HepG2 (cell line): ENCODE results near the gene KPNB1. TPM values are rescaled to one million over a fixed set of nuclear protein-coding genes. Genes with fewer than 3 reads are reported as not detected.

Experiments used
- ATAC-seq: fragments of 200-7000 bp; cut with Tn5 transposase; 3 replicates; pipeline ENCODE4 v1.9.1; 2020; ENCODE audit warnings: mild to moderate bottlenecking, moderate library complexity
- BruUV-seq: library from RNA; stranded (reverse); fragments of 400-500 nt; replicated peaks from 2 replicates; lab custom pipeline; 2021; lab: Mats Ljungman, UMichigan
- CTCF ChIA-PET: fragments of 300-600 bp; formaldehyde crosslinking; extraction: SDS; loops from one replicate; lab custom pipeline; 2021; ENCODE audit warnings: low total read pairs, inconsistent platforms, low intra/inter-chr PET ratio; lab: Yijun Ruan, JAX
- POLR2A ChIA-PET: fragments of 350-600 bp; sonication (Branson Sonifier 250); formaldehyde crosslinking; loops from one replicate; lab custom pipeline; 2020; ENCODE audit warnings: antibody characterized with exemption, inconsistent platforms; lab: Yijun Ruan, JAX
- DNase-seq: peaks from one replicate; pipeline ENCODE4 v3.0.0-alpha.2; 2015; ENCODE audit warnings: low spot score
- FAIRE-seq: peaks from 3 replicates; lab custom pipeline; 2011; peaks lifted over from hg19 to GRCh38; lab: Jason Lieb, UNC
- H2AFZ ChIP-seq: one replicate; pipeline ENCODE4 v1.6.1; 2011; ENCODE audit warnings: low read length, inconsistent platforms
- H3K27ac ChIP-seq: fragments of 300-600 bp; 3 replicates; pipeline ENCODE4 v1.8.0; 2011; ENCODE audit warnings: mixed run types, mild to moderate bottlenecking, mixed read lengths, low read length, inconsistent platforms; ENCODE audit not compliant: insufficient read depth; ENCODE audit errors: extremely low read length
- H3K27me3 ChIP-seq, 2 experiments: fragments of 200-600 bp in 1 of 2; 2 replicates in 1 of 2; 3 replicates in 1 of 2; pipeline versions ENCODE4 v1.6.0 to v1.8.0; 2011; ENCODE audit warnings: low read length in 2 of 2, mild to moderate bottlenecking in 2 of 2, moderate library complexity in 2 of 2, inconsistent platforms in 1 of 2; ENCODE audit not compliant: insufficient read depth in 2 of 2, control insufficient read depth in 1 of 2
- H3K36me3 ChIP-seq, 2 experiments: fragments of 200-600 bp in 1 of 2; replicated peaks in 1 of 2; 2 replicates in 1 of 2; 3 replicates in 1 of 2; pipeline versions ENCODE4 v1.5.1 to v1.8.0; 2011; ENCODE audit warnings: low read length in 2 of 2, inconsistent platforms in 1 of 2; ENCODE audit not compliant: insufficient read depth in 2 of 2, control insufficient read depth in 1 of 2
- H3K4me1 ChIP-seq: 2 replicates; pipeline ENCODE4 v1.5.1; 2012; ENCODE audit warnings: low read length, inconsistent platforms; ENCODE audit not compliant: insufficient read depth
- H3K4me2 ChIP-seq: 2 replicates; pipeline ENCODE4 v1.6.0; 2011; ENCODE audit warnings: low read depth, low read length, inconsistent platforms
- H3K4me3 ChIP-seq, 3 experiments: fragments of 200-600 bp in 1 of 3; sonication (generic), shearing (Covaris generic) in 1 of 3; replicated peaks in 1 of 3; 2 replicates each; pipeline ENCODE4 v1.5.1; 2011 to 2016; ENCODE audit warnings: low read length in 3 of 3, inconsistent platforms in 2 of 3, low read depth in 2 of 3, mild to moderate bottlenecking in 2 of 3, control low read depth in 1 of 3, mixed read lengths in 1 of 3; ENCODE audit not compliant: insufficient read depth in 1 of 3
- H3K79me2 ChIP-seq: one replicate; pipeline ENCODE4 v1.6.1; 2011; ENCODE audit warnings: low read length, inconsistent platforms; ENCODE audit not compliant: insufficient read depth
- H3K9ac ChIP-seq: 2 replicates; pipeline ENCODE4 v1.6.0; 2011; ENCODE audit warnings: mild to moderate bottlenecking, low read depth, low read length, inconsistent platforms; ENCODE audit not compliant: insufficient read depth
- H3K9me3 ChIP-seq: 2 replicates; pipeline ENCODE4 v1.5.1; 2012; ENCODE audit warnings: mild to moderate bottlenecking, low read length
- H4K20me1 ChIP-seq: 2 replicates; pipeline ENCODE4 v1.6.0; 2011; ENCODE audit warnings: inconsistent platforms, mild to moderate bottlenecking, low read length, moderate library complexity; ENCODE audit not compliant: insufficient read depth
- BATF2 ChIP-seq: sonication (generic); formaldehyde crosslinking; IDR thresholded peaks from 2 replicates; pipeline ENCODE4 v1.8.0; 2022; ENCODE audit warnings: mild to moderate bottlenecking, missing genetic modification reagents, moderate library complexity
- FOXC1 ChIP-seq: sonication (generic); formaldehyde crosslinking; IDR thresholded peaks from 2 replicates; pipeline ENCODE4 v1.8.0; 2022; ENCODE audit warnings: mild to moderate bottlenecking, missing genetic modification reagents, borderline replicate concordance
- HIVEP1 ChIP-seq: sonication (generic); formaldehyde crosslinking; IDR thresholded peaks from 2 replicates; pipeline ENCODE4 v1.4.0; 2020; ENCODE audit warnings: mild to moderate bottlenecking, missing genetic modification reagents
- KLF11 ChIP-seq: IDR thresholded peaks from 2 replicates; pipeline ENCODE4 v1.6.1; 2016; ENCODE audit warnings: missing compliant biosample characterization
- KLF9 ChIP-seq: IDR thresholded peaks from 2 replicates; pipeline ENCODE4 v1.6.1; 2016; ENCODE audit warnings: low read depth
- PHF20 ChIP-seq: sonication (generic); formaldehyde crosslinking; IDR thresholded peaks from 2 replicates; pipeline ENCODE4 v1.5.0; 2020; ENCODE audit warnings: mild to moderate bottlenecking, missing genetic modification reagents
- SATB2 ChIP-seq: sonication (generic); formaldehyde crosslinking; IDR thresholded peaks from 2 replicates; pipeline ENCODE4 v1.5.0; 2020; ENCODE audit warnings: missing genetic modification reagents
- TEAD3 ChIP-seq: optimal IDR thresholded peaks from 2 replicates; pipeline ENCODE3; 2016; ENCODE audit warnings: borderline replicate concordance
- TFAP4 ChIP-seq: sonication (generic); IDR thresholded peaks from 2 replicates; pipeline ENCODE4 v1.6.1; 2016; ENCODE audit warnings: low read depth, borderline replicate concordance
- ZKSCAN1 ChIP-seq: fragments of 150-350 bp; IDR thresholded peaks from 2 replicates; pipeline ENCODE4 v1.6.1; 2014; ENCODE audit warnings: low read length
- ZKSCAN8 ChIP-seq: IDR thresholded peaks from 2 replicates; pipeline ENCODE4 v1.6.1; 2016; ENCODE audit warnings: borderline replicate concordance, missing genetic modification reagents, missing compliant biosample characterization
- ZNF274 ChIP-seq: sonication (generic); formaldehyde crosslinking; IDR thresholded peaks from 2 replicates; pipeline ENCODE4 v1.5.1; 2020; ENCODE audit warnings: mild to moderate bottlenecking, missing genetic modification reagents
- ZNF431 ChIP-seq: sonication (generic); formaldehyde crosslinking; IDR thresholded peaks from 2 replicates; pipeline ENCODE4 v1.9.0; 2022; ENCODE audit warnings: missing genetic modification reagents, low read depth, mild to moderate bottlenecking, borderline replicate concordance
- ZNF589 ChIP-seq: sonication (generic); formaldehyde crosslinking; conservative IDR thresholded peaks from 2 replicates; pipeline ENCODE4 v1.8.0; 2022; ENCODE audit warnings: mild to moderate bottlenecking, moderate library complexity, missing genetic modification reagents
- ZNF616 ChIP-seq: sonication (generic); formaldehyde crosslinking; IDR thresholded peaks from 2 replicates; pipeline ENCODE4 v1.5.0; 2020; ENCODE audit warnings: low read depth, mild to moderate bottlenecking, missing genetic modification reagents
- ZNF639 ChIP-seq: conservative IDR thresholded peaks from 2 replicates; pipeline ENCODE4 v1.6.1; 2018; ENCODE audit warnings: missing genetic modification reagents
- ZNF660 ChIP-seq: sonication (generic); formaldehyde crosslinking; IDR thresholded peaks from 2 replicates; pipeline ENCODE4 v1.5.1; 2020; ENCODE audit warnings: mild to moderate bottlenecking, low read depth, missing genetic modification reagents, borderline replicate concordance
- ZNF674 ChIP-seq: sonication (generic); formaldehyde crosslinking; IDR thresholded peaks from 2 replicates; pipeline ENCODE4 v1.5.0; 2020; ENCODE audit warnings: low read depth, mild to moderate bottlenecking, missing genetic modification reagents
- WGBS: methylation state at CpG from one replicate; pipeline ENCODE4 v1.1.6; 2017; ENCODE audit warnings: low lambda C conversion rate; 5-methylcytosine and 5-hydroxymethylcytosine counted together
- in situ Hi-C: cut with HindIII; loops from 2 replicates; pipeline ENCODE4 v1.10.0; 2017; ENCODE audit warnings: low pct_unique_long_range_greater_than_20kb; ENCODE audit not compliant: extremely low pct_ligation_motif_present
- intact Hi-C: fragments of 100-400 bp; cut with micrococcal nuclease; formaldehyde crosslinking; loops from one replicate; pipeline ENCODE4 v1.10.0; 2022; ENCODE audit not compliant: unreplicated experiment
- polyA plus RNA-seq, 8 experiments: library from polyadenylated mRNA; depleted of rRNA in 3 of 8; stranded (reverse) in 7 of 8; unstranded in 1 of 8; fragments of >200 nt; fragmentation: Illumina TruSeq in 4 of 8; extraction: Trizol in 4 of 8; gene quantifications; 2 replicates each; pipeline versions ENCODE4 v1.2.1 to v1.2.3, GENCODE V29; 2011 to 2016; ENCODE audit warnings: low read depth in 4 of 8, missing spikeins in 1 of 8, mixed read lengths in 1 of 8; ENCODE audit not compliant: insufficient read depth in 1 of 8
- total RNA-seq, 5 experiments: library from RNA; depleted of rRNA; stranded (reverse); fragments of >200 nt; fragmentation: Illumina TruSeq; extraction: Trizol; gene quantifications; 2 replicates each; pipeline ENCODE4 v1.2.3, GENCODE V29; 2016; ENCODE audit warnings: low read depth in 1 of 5

The KPNB1 gene
- total and polyA plus RNA-seq, 2 of the 13 experiments (the other 11 are each of a cell fraction or from before 2014, with no cell fraction given) = 164 to 424 TPM

- no peak overlapping the region for H3K4me3 ChIP-seq
- intact Hi-C loops = loop anchor here (2.0 kb wide), 1 partner anchor 47 kb away; no protein-coding TSS in a partner anchor
- TF ChIP-seq HIVEP1 (CRISPR knock-in tag) (no peak), PHF20 (CRISPR knock-in tag) (no peak), TEAD3 (no peak), ZNF639 (CRISPR knock-in tag) (no peak), ZNF589 (no peak), KLF11 (CRISPR knock-in tag) (no peak), ZNF431 (no peak), ZNF616 (CRISPR knock-in tag) (no peak), KLF9 (no peak), ZKSCAN8 (no peak), ZNF274 (CRISPR knock-in tag) (no peak), ZKSCAN1 (no peak), BATF2 (CRISPR knock-in tag) (no peak), SATB2 (CRISPR knock-in tag) (no peak), ZNF660 (CRISPR knock-in tag) (no peak), ZNF674 (CRISPR knock-in tag) (no peak), TFAP4 (no peak), FOXC1 (CRISPR knock-in tag) (no peak)
- no peaks in the 10 kb centered on the region for H3K79me2 ChIP-seq
- peaks cover 16% of the 10 kb centered on the region for H3K4me1 ChIP-seq
- ChIA-PET CTCF (no interaction called here), POLR2A (no interaction called here)
- ATAC-seq = no peak
- in situ Hi-C loops = no loop called here
- no peak for DNase-seq
- no peaks in the 10 kb centered on the region for H3K36me3 ChIP-seq
- H4K20me1 ChIP-seq = no peaks in the 10 kb centered on the region
- no peak for FAIRE-seq
- H3K4me2 ChIP-seq = no peak overlapping the region
- no peak overlapping the region for H3K27ac ChIP-seq
- no peak overlapping the region for H3K9ac ChIP-seq
- no TSS peak for BruUV-seq
- WGBS = 85% methylated on average over 14 of the region's 15 CpGs
- H3K9me3 ChIP-seq = no peaks in the 10 kb centered on the region
- peaks cover 0 to 29% of the 10 kb centered on the region in 2 experiments; a peak in 2 of 5 replicates for H3K27me3 ChIP-seq
- no peak overlapping the region for H2AFZ ChIP-seq
These were observed 61.8 kb downstream of the KPNB1 start for GRCh38 chr17:47711366-47712099.
